ENCODE data around the gene PITPNB. TPM values are rescaled to one million over a fixed set of nuclear protein-coding genes. Genes with fewer than 3 reads are reported as not detected.

The PITPNB gene
- total RNA-seq, 2 donors from 2014 or later, result 59.6 to 68.2 TPM

DNA sequence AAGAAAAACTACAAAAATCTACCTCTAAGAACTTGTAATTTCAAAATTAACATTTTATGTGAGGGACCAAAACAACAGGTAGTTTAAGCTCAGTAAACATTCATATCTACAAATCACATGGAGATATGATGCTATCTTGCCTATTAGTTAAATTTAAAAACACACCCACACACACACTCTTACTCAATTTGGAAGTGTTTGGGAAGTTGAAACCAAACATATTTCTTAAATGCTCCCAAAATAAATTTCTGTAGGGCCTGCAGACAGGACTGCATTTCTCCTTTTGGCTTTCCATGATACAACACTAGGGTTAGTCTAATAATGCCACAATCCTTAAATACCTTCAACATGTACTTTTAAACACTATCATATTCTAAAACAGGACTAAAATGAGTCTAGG, 7.0 kb downstream of the PITPNB start:
- no peaks in the 10 kb centered on the region for H3K9me3 ChIP-seq (ENCODE audit: control insufficient read depth, low read length)
- H3K4me1 Mint-ChIP-seq, result peaks cover 26% of the 10 kb centered on the region
- H3K27ac Mint-ChIP-seq, result no peak overlapping the region
- peaks cover 52% of the 10 kb centered on the region for H3K36me3 ChIP-seq (ENCODE audit: control insufficient read depth, insufficient read depth, low read length)
- no peak overlapping the region for H3K4me3 Mint-ChIP-seq
- TF ChIP-seq, protein P1, sequence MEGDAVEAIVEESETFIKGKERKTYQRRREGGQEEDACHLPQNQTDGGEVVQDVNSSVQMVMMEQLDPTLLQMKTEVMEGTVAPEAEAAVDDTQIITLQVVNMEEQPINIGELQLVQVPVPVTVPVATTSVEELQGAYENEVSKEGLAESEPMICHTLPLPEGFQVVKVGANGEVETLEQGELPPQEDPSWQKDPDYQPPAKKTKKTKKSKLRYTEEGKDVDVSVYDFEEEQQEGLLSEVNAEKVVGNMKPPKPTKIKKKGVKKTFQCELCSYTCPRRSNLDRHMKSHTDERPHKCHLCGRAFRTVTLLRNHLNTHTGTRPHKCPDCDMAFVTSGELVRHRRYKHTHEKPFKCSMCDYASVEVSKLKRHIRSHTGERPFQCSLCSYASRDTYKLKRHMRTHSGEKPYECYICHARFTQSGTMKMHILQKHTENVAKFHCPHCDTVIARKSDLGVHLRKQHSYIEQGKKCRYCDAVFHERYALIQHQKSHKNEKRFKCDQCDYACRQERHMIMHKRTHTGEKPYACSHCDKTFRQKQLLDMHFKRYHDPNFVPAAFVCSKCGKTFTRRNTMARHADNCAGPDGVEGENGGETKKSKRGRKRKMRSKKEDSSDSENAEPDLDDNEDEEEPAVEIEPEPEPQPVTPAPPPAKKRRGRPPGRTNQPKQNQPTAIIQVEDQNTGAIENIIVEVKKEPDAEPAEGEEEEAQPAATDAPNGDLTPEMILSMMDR (conservative IDR thresholded peaks at IDR 0.05), result no peak
- H3K27ac ChIP-seq (ENCODE audit: low read depth, low read length), result no peak overlapping the region
- peaks cover 11% of the 10 kb centered on the region for H3K4me1 ChIP-seq (ENCODE audit: control insufficient read depth, insufficient read depth, low read length)
- no peaks in the 10 kb centered on the region for H3K27me3 Mint-ChIP-seq (ENCODE audit: insufficient read depth)
- H3K36me3 Mint-ChIP-seq (ENCODE audit: low read depth), result peaks cover 34% of the 10 kb centered on the region
- no peak overlapping the region for H3K9ac ChIP-seq (ENCODE audit: extremely low read depth, low read length, poor library complexity, severe bottlenecking)
- no peak overlapping the region for H3K4me3 ChIP-seq (ENCODE audit: low read length)
- DNase-seq, result no peak
- no peaks in the 10 kb centered on the region for H3K9me3 Mint-ChIP-seq
- H3K27me3 ChIP-seq (ENCODE audit: control insufficient read depth, insufficient read depth, low read length, poor library complexity, severe bottlenecking), result no peaks in the 10 kb centered on the region

DNA sequence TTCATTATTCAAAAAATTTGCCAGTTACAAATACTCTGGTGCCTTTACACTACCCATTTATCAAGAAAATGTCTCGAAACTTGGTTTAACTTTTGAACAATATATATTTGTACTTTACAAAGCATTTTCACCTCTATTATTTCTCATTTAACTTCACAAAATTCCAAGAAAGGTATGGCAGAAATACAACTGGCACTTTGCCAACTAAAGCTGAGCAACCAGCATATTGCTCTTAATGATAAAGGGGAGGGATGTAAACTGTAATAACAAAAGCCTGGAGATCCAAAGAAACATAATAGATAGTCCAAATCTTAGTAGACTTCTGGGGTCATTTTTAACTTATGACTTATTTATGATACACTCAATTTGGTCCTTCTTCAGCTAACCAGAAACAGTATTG, 7.7 kb downstream of the PITPNB start:
- DNase-seq, result no peak
- Mint-ChIP-seq H3K36me3 (ENCODE audit: low read depth) (peaks cover 39% of the 10 kb centered on the region), H3K4me3 (no peak overlapping the region), H3K27ac (no peak overlapping the region), H3K27me3 (ENCODE audit: insufficient read depth) (no peaks in the 10 kb centered on the region), H3K9me3 (no peaks in the 10 kb centered on the region), H3K4me1 (peaks cover 26% of the 10 kb centered on the region)
- 100% methylated on average over 1 of the region's 1 CpG; no CpG with 5 or more reads in 1 of the 2 experiments for WGBS, 2 experiments (ENCODE audit: insufficient coverage in 1 of 2, insufficient read length in 1 of 2)
- Histone ChIP-seq H3K36me3 (ENCODE audit: control insufficient read depth, insufficient read depth, low read length) (peaks cover 55% of the 10 kb centered on the region), H3K4me3 (ENCODE audit: low read length) (no peak overlapping the region), H3K4me1 (ENCODE audit: control insufficient read depth, insufficient read depth, low read length) (peaks cover 11% of the 10 kb centered on the region), H3K27ac (ENCODE audit: low read depth, low read length) (no peak overlapping the region), H3K27me3 (ENCODE audit: control insufficient read depth, insufficient read depth, low read length, poor library complexity, severe bottlenecking) (no peaks in the 10 kb centered on the region), H3K9ac (ENCODE audit: extremely low read depth, low read length, poor library complexity, severe bottlenecking) (no peak overlapping the region), H3K9me3 (ENCODE audit: control insufficient read depth, low read length) (no peaks in the 10 kb centered on the region)
- TF ChIP-seq, protein P1 (conservative IDR thresholded peaks at IDR 0.05), result no peak

DNA sequence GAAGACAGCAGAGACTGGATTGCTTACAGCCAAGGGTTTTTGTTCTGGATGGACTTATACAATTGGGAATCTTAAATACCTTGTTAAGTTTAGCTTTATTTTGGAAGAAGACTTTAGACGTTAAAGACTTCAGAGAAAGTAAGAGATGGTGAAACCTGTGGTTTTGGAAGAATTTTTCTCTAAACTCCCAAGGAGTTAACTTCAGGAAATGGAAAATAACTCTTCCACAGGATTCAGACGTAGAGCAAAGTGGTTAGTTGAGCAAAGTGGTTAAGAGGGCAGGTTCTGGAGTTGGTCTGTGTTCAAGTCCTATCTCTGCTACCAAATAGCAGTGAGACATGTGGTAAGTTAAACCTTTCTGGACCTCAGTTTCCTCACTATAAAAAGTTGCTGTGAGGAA, 12.8 kb downstream of the PITPNB start:
- H3K27me3 Mint-ChIP-seq (ENCODE audit: insufficient read depth), result no peaks in the 10 kb centered on the region
- no peak overlapping the region for H3K27ac Mint-ChIP-seq
- no peak for DNase-seq
- Histone ChIP-seq H3K36me3 (ENCODE audit: control insufficient read depth, insufficient read depth, low read length) (peaks cover 84% of the 10 kb centered on the region), H3K27ac (ENCODE audit: low read depth, low read length) (no peak overlapping the region), H3K27me3 (ENCODE audit: control insufficient read depth, insufficient read depth, low read length, poor library complexity, severe bottlenecking) (no peaks in the 10 kb centered on the region), H3K4me1 (ENCODE audit: control insufficient read depth, insufficient read depth, low read length) (no peaks in the 10 kb centered on the region), H3K9ac (ENCODE audit: extremely low read depth, low read length, poor library complexity, severe bottlenecking) (no peak overlapping the region), H3K4me3 (ENCODE audit: low read length) (no peak overlapping the region), H3K9me3 (ENCODE audit: control insufficient read depth, low read length) (no peaks in the 10 kb centered on the region)
- 93 to 95% methylated on average over 2 of the region's 2 CpGs for WGBS, 2 experiments (ENCODE audit: insufficient coverage in 1 of 2, insufficient read length in 1 of 2)
- TF ChIP-seq, protein P1 (conservative IDR thresholded peaks at IDR 0.05), result no peak
- no peaks in the 10 kb centered on the region for H3K9me3 Mint-ChIP-seq
- no peak overlapping the region for H3K4me3 Mint-ChIP-seq
- H3K36me3 Mint-ChIP-seq (ENCODE audit: low read depth), result peaks cover 80% of the 10 kb centered on the region
- H3K4me1 Mint-ChIP-seq, result peaks cover under 1% of the 10 kb centered on the region
